Naive thymus-derived CD8-positive, alpha-beta T cell (primary cell): ENCODE results near the gene SYK. TPM values are rescaled to one million over a fixed set of nuclear protein-coding genes. Genes with fewer than 3 reads are reported as not detected.
"Not testable (repeated sequence)": the region's sequence is repeated elsewhere in the genome, so short reads cannot be mapped to it uniquely, and the experiment has no call there.

ENCODE experiments used
- ATAC-seq, 2 donors: fragments of 150-1000 bp; cut with Tn5 transposase in 1 of 2; sonication (Bioruptor Pico), chemical (Tn5 transposase) in 1 of 2; 1 replicate in 1 of 2; 2 replicates in 1 of 2; pipeline ENCODE4 v1.10.0; 2021; ENCODE audit warnings: mild to moderate bottlenecking in 2 of 2, moderate library complexity in 2 of 2
- POLR2A ChIA-PET: fragments of 350-600 bp; sonication (Branson Sonifier 250); formaldehyde crosslinking; loops from one replicate; lab custom pipeline; 2021; ENCODE audit warnings: antibody characterized with exemption; lab: Charles Lee
- DNase-seq, 10 donors: peaks; one replicate each; pipeline versions ENCODE4 v3.0.0 to v3.0.0-alpha.2; 2020 to 2022
- H3K27ac Mint-ChIP-seq, 10 donors: one replicate each; pipeline ENCODE4 v1.8.0; 2020 to 2022; ENCODE audit warnings: mild to moderate bottlenecking in 10 of 10, mixed read lengths in 10 of 10, moderate library complexity in 4 of 10, inconsistent platforms in 1 of 10
- H3K27me3 Mint-ChIP-seq, 5 donors: one replicate each; pipeline ENCODE4 v1.8.0; 2021 to 2022; ENCODE audit warnings: mixed read lengths in 5 of 5
- H3K36me3 Mint-ChIP-seq, 3 donors: one replicate each; pipeline ENCODE4 v1.8.0; 2020 to 2022; ENCODE audit warnings: mixed read lengths in 3 of 3, mild to moderate bottlenecking in 2 of 3, inconsistent platforms in 1 of 3
- H3K4me1 Mint-ChIP-seq, 4 donors: one replicate each; pipeline ENCODE4 v1.8.0; 2021 to 2022; ENCODE audit warnings: mixed read lengths in 4 of 4
- H3K4me3 Mint-ChIP-seq, 10 donors: one replicate each; pipeline ENCODE4 v1.8.0; 2020 to 2022; ENCODE audit warnings: mild to moderate bottlenecking in 10 of 10, mixed read lengths in 10 of 10, moderate library complexity in 6 of 10, inconsistent platforms in 1 of 10
- H3K9me3 Mint-ChIP-seq, 9 donors: one replicate each; pipeline ENCODE4 v1.8.0; 2020 to 2022; ENCODE audit warnings: mixed read lengths in 9 of 9, mild to moderate bottlenecking in 3 of 9, inconsistent platforms in 1 of 9, moderate library complexity in 1 of 9
- polyA plus RNA-seq, 3 donors: library from polyadenylated mRNA; unstranded; fragments of 300-500 nt; fragmentation: Illumina TruSeq; gene quantifications; one replicate each; pipeline ENCODE4 v1.2.3, GENCODE V29; 2021
- total RNA-seq, 8 experiments: library from RNA in 2 of 8; stranded (reverse) in 2 of 8; gene quantifications; one replicate each; pipeline ENCODE4 v1.2.3 and lab custom pipeline; 2021 to 2026

The SYK gene
- total and polyA plus RNA-seq, 5 experiments from 2014 or later: 0.25 to 9.4 (median 0.54) TPM

GRCh38 chr9:90815183-90815943 is 13.7 kb downstream of the SYK start:
- Mint-ChIP-seq H3K4me1 (peaks cover 6 to 42% (median 15%) of the 10 kb centered on the region in 4 donors), H3K4me3 (peak overlapping the region; percentile 35 to 78 (median 62)), H3K27me3 (peaks cover 0 to 6% (median 2%) of the 10 kb centered on the region in 5 donors), H3K9me3 (peaks cover 0 to 5% (median 0%) of the 10 kb centered on the region in 9 donors), H3K27ac (peak overlapping the region in 8 of 10 donors; percentile 3 to 87 (median 65)), H3K36me3 (peaks cover 0 to 5% (median 0%) of the 10 kb centered on the region in 3 donors)
- POLR2A ChIA-PET: no interaction called here
- ATAC-seq (peak; percentile 53 to 72), DNase-seq (peak in 3 of 10 donors; percentile 4 to 43 (median 13))

- POLR2A ChIA-PET: no interaction called here
- peak overlapping the region in 3 of 10 donors; percentile 5 to 87 (median 84) for H3K27ac Mint-ChIP-seq
- H3K27me3 Mint-ChIP-seq: peaks cover 0 to 1% (median 0%) of the 10 kb centered on the region in 5 donors
- H3K4me1 Mint-ChIP-seq: peaks cover 6 to 38% (median 15%) of the 10 kb centered on the region in 4 donors
- H3K9me3 Mint-ChIP-seq: peaks cover 0 to 5% (median 0%) of the 10 kb centered on the region in 9 donors
- H3K4me3 Mint-ChIP-seq: peak overlapping the region in 3 of 10 donors; percentile 46 to 78 (median 56)
- no peak for ATAC-seq
- no peak for DNase-seq
- peaks cover 0 to 5% (median 0%) of the 10 kb centered on the region in 3 donors for H3K36me3 Mint-ChIP-seq
Measured at GRCh38 chr9:90815944-90816357, 14.3 kb downstream of the SYK start.

GRCh38 chr9:90816690-90817089 is 15.1 kb downstream of the SYK start:
- Mint-ChIP-seq H3K4me1 (peaks cover 6 to 46% (median 15%) of the 10 kb centered on the region in 4 donors), H3K27ac (peak overlapping the region in 1 of 10 donors; percentile 6), H3K4me3 (no peak overlapping the region), H3K27me3 (peaks cover 0 to 7% (median 0%) of the 10 kb centered on the region in 5 donors), H3K36me3 (peaks cover 0 to 5% (median 0%) of the 10 kb centered on the region in 3 donors), H3K9me3 (peaks cover 0 to 5% (median 0%) of the 10 kb centered on the region in 9 donors)
- no peak for DNase-seq
- ATAC-seq: no peak
- POLR2A ChIA-PET: no interaction called here

GRCh38 chr9:90818279-90818678 is 16.7 kb downstream of the SYK start:
- Mint-ChIP-seq H3K4me1 (peaks cover 6 to 48% (median 15%) of the 10 kb centered on the region in 4 donors), H3K27ac (no peak overlapping the region), H3K4me3 (no peak overlapping the region), H3K36me3 (peaks cover 0 to 5% (median 0%) of the 10 kb centered on the region in 3 donors), H3K9me3 (peaks cover 0 to 5% (median 0%) of the 10 kb centered on the region in 9 donors), H3K27me3 (peaks cover 0 to 7% (median 4%) of the 10 kb centered on the region in 5 donors)
- no peak for DNase-seq
- POLR2A ChIA-PET: no interaction called here
- no peak for ATAC-seq

GRCh38 chr9:90820406-90820805 is 18.8 kb downstream of the SYK start:
- ATAC-seq, DNase-seq, H3K4me3 Mint-ChIP-seq, POLR2A ChIA-PET, H3K9me3 Mint-ChIP-seq, H3K36me3 Mint-ChIP-seq, H3K27ac Mint-ChIP-seq, H3K27me3 Mint-ChIP-seq: not testable (repeated sequence)
- peaks cover under 1 to 41% (median 6%) of the 10 kb centered on the region in 4 donors for H3K4me1 Mint-ChIP-seq

GRCh38 chr9:90821236-90821635 is 19.6 kb downstream of the SYK start:
- H3K36me3 Mint-ChIP-seq, H3K9me3 Mint-ChIP-seq, H3K27me3 Mint-ChIP-seq, H3K27ac Mint-ChIP-seq, ATAC-seq, DNase-seq, POLR2A ChIA-PET, H3K4me3 Mint-ChIP-seq: not testable (repeated sequence)
- H3K4me1 Mint-ChIP-seq: peaks cover 0 to 41% (median 0%) of the 10 kb centered on the region in 4 donors

GRCh38 chr9:90821697-90822096 is 20.1 kb downstream of the SYK start:
- POLR2A ChIA-PET: no interaction called here
- Mint-ChIP-seq H3K4me3 (no peak overlapping the region), H3K36me3 (peaks cover 0 to 5% (median 0%) of the 10 kb centered on the region in 3 donors), H3K9me3 (peaks cover 0 to 5% (median 0%) of the 10 kb centered on the region in 9 donors), H3K27me3 (peaks cover 0 to 7% (median 4%) of the 10 kb centered on the region in 5 donors), H3K27ac (no peak overlapping the region), H3K4me1 (peaks cover 0 to 42% (median 0%) of the 10 kb centered on the region in 4 donors)
- ATAC-seq (no peak), DNase-seq (no peak)

- peaks cover 0 to 16% (median 4%) of the 10 kb centered on the region in 5 donors for H3K27me3 Mint-ChIP-seq
Measured at GRCh38 chr9:90822866-90823265, 21.2 kb downstream of the SYK start.

GRCh38 chr9:90825586-90825985 is 24.0 kb downstream of the SYK start:
- H3K36me3 Mint-ChIP-seq: no peaks in the 10 kb centered on the region
- peaks cover 0 to 25% (median 6%) of the 10 kb centered on the region in 5 donors for H3K27me3 Mint-ChIP-seq
- POLR2A ChIA-PET: no interaction called here
- no peaks in the 10 kb centered on the region for H3K9me3 Mint-ChIP-seq
- ATAC-seq (no peak), DNase-seq (no peak)
- H3K4me1 Mint-ChIP-seq: peaks cover 0 to 61% (median 0%) of the 10 kb centered on the region in 4 donors
- H3K4me3 Mint-ChIP-seq: no peak overlapping the region
- peak overlapping the region in 1 of 10 donors; percentile 71 for H3K27ac Mint-ChIP-seq

More at GRCh38 chr9:90822866-90823265, 21.2 kb downstream of the SYK start:
- ATAC-seq (no peak), DNase-seq (no peak)
- peaks cover 0 to 44% (median 0%) of the 10 kb centered on the region in 4 donors for H3K4me1 Mint-ChIP-seq
- H3K9me3 Mint-ChIP-seq: peaks cover 0 to 2% (median 0%) of the 10 kb centered on the region in 9 donors
- no peaks in the 10 kb centered on the region for H3K36me3 Mint-ChIP-seq
- no peak overlapping the region for H3K27ac Mint-ChIP-seq
- POLR2A ChIA-PET: no interaction called here
- no peak overlapping the region for H3K4me3 Mint-ChIP-seq

GRCh38 chr9:90826326-90827020 is 24.9 kb downstream of the SYK start:
- peaks cover 0 to 62% (median 0%) of the 10 kb centered on the region in 4 donors for H3K4me1 Mint-ChIP-seq
- POLR2A ChIA-PET: interaction anchor here (1.0 kb wide), 1 partner anchor 15 kb away, joined by 3 read pairs; no protein-coding TSS in a partner anchor
- no peaks in the 10 kb centered on the region for H3K9me3 Mint-ChIP-seq
- peak overlapping the region in 1 of 10 donors; percentile 77 for H3K4me3 Mint-ChIP-seq
- H3K27ac Mint-ChIP-seq: peak overlapping the region in 2 of 10 donors; percentile 49 to 71
- no peaks in the 10 kb centered on the region for H3K36me3 Mint-ChIP-seq
- DNase-seq (no peak), ATAC-seq (no peak)
- peaks cover 0 to 20% (median 6%) of the 10 kb centered on the region in 5 donors for H3K27me3 Mint-ChIP-seq

- Mint-ChIP-seq H3K4me1 (peaks cover 0 to 63% (median 0%) of the 10 kb centered on the region in 4 donors), H3K27ac (peak overlapping the region in 2 of 10 donors; percentile 49 to 71), H3K36me3 (no peaks in the 10 kb centered on the region), H3K9me3 (no peaks in the 10 kb centered on the region), H3K4me3 (peak overlapping the region in 2 of 10 donors; percentile 25 to 77), H3K27me3 (peaks cover 0 to 18% (median 7%) of the 10 kb centered on the region in 5 donors)
- DNase-seq (no peak), ATAC-seq (peak in 1 of 2 donors; percentile 30)
- POLR2A ChIA-PET: interaction anchor here (1.0 kb wide), 1 partner anchor 16 kb away, joined by 3 read pairs; no protein-coding TSS in a partner anchor
Measured at GRCh38 chr9:90827181-90827871, 25.7 kb downstream of the SYK start.

- H3K4me1 Mint-ChIP-seq: peaks cover 0 to 72% (median 0%) of the 10 kb centered on the region in 4 donors
- no peak for ATAC-seq
- H3K27ac Mint-ChIP-seq: peak overlapping the region in 1 of 10 donors; percentile 29
- no peaks in the 10 kb centered on the region for H3K9me3 Mint-ChIP-seq
- DNase-seq: no peak
- POLR2A ChIA-PET: no interaction called here
- H3K36me3 Mint-ChIP-seq: no peaks in the 10 kb centered on the region
- H3K27me3 Mint-ChIP-seq: peaks cover 0 to 18% (median 8%) of the 10 kb centered on the region in 5 donors
- peak overlapping the region in 1 of 10 donors; percentile 55 for H3K4me3 Mint-ChIP-seq
Measured at GRCh38 chr9:90830051-90830450, 28.4 kb downstream of the SYK start.
